Renal cortical epithelial cell (primary cell): ENCODE results near the gene CTNNBIP1. TPM values are rescaled to one million over a fixed set of nuclear protein-coding genes. Genes with fewer than 3 reads are reported as not detected.
"Not testable (repeated sequence)": the region's sequence is repeated elsewhere in the genome, so short reads cannot be mapped to it uniquely, and the experiment has no call there.

Experiments
- DNase-seq: peaks from one replicate; pipeline ENCODE4 v3.0.0-alpha.2; 2011; ENCODE audit warnings: low read depth
- total RNA-seq: library from RNA; depleted of rRNA; stranded (reverse); fragments of >200 nt; gene quantifications from 2 replicates; pipeline ENCODE4 v1.2.3, GENCODE V29; 2014

The CTNNBIP1 gene
- total RNA-seq, 1 donor from 2014 or later, result 26.9 TPM

DNA sequence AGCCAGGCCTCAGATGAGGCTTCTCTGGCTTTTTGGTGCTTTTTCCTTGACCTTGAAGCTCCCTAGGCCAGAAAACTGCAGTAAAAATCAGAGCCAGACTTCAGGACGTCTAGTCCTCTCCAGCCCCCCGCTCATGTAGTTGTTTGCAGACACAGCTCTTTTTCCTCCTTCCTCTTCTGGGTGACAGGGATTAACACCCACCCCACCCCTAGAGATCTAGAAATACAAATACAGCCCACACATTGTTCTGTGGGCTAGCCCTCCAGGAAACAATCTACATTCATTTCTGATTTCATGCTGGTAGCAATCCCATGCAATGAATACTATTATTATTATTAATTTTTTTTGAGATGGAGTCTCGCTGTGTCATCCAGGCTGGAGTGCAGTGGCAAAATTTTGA, 76.4 kb downstream of the CTNNBIP1 start:
- DNase-seq, result no peak

DNA sequence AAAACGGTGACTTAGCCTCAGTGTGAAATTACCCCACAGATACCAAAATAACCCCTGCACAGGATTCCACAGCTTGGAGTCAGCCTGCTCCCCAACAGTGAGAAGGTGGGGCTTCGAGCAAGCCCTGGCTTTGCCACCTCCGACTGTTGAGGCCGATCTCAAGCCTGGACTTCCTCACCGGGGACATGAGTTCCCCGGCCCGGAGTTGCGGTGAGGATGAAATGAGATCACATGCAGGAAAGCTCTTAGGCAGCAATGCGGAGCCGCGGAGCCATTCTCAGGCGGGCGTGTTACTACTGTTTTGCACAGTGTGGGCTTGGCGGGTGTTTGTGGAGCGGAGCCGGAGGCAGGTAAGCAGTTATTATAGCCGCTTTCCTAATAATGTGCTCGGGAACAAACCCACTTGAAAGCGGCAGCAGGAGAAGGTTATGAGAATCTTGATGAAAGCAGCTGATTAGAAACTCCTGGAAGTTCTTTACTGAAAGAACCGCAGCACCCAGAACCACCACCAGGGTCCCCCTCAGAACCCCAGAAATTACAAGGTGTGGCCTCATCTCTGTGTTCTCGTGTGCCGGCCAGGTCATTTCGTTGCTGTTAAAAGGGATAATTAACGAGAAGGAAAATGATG, 82.4 kb downstream of the CTNNBIP1 start:
- no peak for DNase-seq

DNA sequence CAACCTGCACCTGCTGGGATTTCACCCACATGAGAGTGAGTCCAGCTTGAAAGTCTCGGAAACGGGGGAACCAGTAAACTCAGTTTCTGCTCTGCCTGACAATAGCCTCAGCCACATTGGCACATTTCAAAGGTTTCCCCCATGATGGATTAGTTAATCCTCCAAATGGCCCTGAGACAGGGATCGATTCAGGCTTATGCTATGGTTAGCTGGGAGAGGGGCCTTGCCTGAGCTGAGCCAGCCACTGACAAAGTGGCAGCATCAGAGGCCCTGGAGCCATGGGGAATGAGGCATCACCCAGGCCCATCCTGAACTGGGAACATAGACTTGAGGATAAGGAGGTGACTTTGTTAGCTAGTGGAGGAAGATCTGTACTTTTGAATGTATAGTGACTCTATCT, 83.5 kb downstream of the CTNNBIP1 start:
- no peak for DNase-seq

DNA sequence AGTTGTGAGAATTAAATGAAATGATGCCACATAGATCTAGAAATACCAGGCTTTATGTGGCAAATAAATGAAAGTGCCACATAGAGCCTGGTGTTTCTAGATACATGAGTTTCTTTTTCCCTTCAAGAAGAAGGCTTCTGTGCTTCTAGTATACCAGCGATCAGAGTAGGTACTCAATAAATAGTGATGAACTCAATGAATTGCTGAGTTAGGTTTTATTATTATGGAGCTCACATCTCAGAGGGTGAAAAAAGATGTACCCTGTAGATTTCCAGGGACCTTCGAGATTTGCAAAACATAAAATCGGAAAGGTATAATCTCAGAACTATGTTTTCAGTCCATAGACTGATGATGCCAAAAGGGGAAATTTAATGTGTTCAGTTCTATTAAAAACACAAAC, 84.0 kb downstream of the CTNNBIP1 start:
- DNase-seq, result no peak

DNA sequence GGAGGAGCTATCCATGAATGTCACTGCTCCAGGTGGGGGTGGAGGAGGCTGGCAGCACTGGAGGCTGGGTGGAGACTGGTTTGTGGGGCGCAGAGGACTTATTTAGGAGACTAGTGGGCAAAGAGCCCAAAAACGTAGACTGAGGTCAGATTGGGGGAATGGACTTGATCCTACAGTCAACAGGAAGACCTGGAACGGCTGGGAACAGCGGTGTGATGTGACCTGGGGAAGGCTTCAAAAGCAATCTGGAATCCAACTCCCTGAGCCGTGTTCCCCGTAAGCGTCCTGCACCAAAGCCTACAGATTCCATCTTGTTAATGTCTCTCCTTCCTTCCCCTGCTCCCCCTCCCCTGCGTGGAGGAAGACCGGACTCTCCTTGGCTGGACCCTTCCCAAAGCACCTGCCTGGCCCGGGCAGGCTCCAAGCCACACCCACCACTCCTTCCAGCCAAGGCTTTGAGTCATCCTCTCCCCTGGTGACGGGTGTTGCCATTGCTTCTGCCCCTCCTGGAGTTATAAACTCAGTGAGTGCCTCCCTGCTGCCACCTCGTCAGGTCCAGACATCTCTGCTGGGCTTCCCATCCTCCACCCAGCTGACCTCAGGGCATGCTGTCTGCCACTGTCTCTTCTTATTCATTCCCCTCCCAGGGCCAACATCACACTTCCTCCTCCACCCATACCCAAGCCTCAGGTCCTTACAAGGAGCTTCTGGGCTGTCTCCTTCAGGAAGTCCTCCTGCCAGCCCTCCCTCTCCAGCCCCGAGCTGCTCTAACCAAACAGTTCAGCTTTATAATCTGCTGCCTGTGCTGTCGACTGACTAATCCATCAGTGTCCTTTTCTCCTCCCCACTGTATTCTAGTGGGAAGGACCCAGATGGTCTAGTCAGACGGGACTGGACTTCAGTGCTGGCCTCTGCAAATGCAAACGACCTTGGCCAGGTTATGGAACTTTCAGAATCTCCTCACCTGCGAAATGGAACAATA, 84.7 kb downstream of the CTNNBIP1 start:
- DNase-seq, result peak; percentile 94

DNA sequence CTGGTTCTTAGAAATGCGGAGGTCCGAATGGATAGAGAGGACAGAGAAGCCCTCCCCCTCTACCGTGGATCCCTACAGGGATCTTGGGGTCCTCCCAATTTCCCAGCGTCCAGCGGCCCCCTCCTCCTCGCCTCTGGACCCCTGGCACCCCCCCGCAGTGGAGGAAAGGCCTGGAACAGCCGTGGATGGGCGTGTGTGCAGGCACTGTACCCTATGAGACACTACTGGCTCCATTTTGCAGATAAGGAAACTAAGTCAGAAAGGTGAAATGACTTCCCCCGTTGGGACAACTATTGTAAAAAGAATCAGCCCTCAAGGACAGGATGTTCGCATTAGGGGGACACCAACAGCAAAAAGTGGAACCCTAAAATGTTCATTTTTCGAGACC, 85.4 kb downstream of the CTNNBIP1 start:
- DNase-seq, result no peak

DNA sequence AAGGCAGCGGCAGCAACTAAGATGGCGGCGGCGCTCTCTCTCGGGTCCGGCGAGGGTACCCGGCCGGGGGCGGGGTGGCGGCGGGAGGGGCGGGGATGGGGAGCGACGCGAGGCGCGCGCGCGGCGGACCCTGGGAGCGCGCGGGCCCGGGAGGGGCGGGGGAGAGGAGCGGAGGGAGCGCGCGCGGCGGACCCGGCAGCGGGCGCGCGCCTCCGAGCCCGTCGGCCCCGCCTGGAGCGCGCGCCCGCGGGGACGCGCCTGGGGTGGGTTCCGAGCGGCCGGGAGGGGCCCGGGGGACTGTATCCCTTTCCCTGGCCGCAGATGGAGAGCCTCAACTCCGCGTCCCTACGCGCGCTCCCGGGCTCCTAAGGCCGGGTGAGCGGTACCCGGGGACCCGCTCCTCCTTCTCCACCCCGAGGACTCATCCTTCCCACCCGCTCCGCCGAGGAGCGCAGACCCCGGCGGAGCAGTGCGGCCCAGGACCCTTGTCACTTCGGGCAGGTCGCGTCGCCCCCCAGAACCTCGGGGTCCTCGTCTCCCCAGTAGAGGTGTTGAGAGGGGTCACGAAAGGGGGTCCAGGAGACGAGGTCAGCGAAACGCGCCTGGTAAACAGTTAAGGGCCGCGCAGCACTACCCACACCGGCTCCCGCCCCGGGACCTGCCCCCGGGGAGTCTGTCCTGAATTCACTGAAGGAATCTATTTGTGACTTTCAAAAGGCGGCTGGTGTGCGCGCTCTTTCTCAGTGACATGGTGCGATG, 85.9 kb downstream of the CTNNBIP1 start, which contains the start of gene CLSTN1:
Gene CLSTN1 (minus strand): TSS at position 23 of the 759 bp plus-strand sequence. CDS start 232 bp downstream, outside the sequence.
- no peak for DNase-seq

DNA sequence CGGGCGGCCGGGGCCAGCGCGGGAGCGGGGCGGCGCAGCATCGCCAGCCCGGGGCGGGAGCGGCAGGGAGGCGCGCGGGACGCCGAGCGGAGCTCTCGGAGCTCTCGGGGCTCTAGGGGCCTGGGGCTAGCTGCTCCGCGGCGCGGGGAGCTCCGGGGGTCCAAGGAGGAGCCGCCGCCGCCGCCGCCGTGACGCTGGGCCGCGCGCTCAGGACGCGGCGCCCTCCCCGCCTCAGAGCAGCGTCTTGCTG, 86.5 kb downstream of the CTNNBIP1 start:
- no peak for DNase-seq

DNA sequence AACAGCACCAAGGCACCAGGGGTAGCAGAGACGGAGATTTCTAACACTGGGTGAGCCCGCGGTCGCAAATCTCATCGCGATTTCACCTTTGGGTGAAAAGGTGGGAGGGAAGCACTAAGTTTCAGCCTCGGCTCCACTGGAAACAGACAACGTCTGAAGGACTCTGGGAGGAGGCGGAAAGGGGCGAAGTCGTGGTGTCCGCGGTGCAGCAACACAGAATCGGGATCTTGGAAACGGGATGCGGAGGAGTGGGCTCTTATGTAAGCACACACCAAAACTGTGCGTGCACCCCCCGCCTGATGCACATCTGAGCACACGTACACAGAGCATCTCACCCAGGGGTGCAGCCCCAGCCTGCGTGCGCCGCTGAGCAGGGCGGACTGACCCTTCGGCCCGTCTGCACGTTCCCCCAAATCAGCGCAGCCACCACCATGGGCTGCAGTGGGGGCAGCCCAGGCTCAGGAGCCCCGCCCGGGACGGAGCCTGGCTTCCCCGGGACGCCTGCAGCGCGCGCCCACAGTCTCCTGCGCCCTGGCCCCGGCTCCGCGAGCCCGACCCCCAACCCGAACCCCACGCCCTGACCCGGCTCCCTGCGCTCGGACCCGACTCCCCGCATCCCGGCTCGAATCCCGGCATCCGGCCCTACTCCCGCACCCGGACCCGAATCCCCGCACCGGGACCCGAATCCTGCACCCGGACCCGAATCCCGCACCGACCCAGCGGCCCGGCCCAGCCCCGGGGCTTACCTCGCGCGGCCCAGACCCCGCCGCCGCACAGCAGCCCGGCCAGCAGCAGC, 87.0 kb downstream of the CTNNBIP1 start:
- DNase-seq, result no peak

DNA sequence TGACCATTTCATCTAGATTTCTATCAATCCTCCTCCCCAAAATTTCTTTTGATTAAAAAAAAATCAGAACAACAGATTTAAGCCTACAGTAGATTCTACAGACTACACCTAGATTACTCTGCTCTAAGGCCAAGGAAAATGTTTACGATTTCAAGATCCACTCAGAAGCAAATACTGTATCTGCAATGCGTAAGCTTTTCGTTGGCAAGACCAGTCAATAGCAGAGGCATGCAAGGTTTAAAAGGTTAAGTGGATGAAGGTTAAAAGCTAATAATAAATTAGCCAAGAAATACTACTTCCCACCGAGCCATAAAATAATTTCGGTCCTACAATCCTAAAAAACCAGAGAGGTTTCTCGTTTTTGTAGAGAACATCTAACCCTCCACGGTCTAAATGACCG, 87.6 kb downstream of the CTNNBIP1 start:
- DNase-seq, result no peak

DNA sequence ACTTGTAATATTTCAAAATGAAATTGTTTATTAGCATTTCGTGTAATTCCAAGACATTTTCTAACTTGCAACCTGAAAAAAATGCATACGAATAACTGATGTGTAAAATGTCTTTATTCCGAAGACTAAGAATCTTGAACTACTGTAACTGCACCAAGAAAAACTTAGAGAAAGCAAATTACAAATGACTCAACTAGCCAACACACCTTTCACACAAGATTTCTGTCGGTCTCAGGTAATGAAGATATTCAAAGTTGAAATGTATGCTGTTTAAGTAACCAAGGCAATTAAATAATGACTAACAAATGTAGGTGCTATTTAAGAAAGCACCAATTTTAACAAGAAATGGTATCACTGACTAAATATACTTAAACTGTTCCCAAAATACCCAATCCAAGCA, 88.4 kb downstream of the CTNNBIP1 start:
- no peak for DNase-seq

DNA sequence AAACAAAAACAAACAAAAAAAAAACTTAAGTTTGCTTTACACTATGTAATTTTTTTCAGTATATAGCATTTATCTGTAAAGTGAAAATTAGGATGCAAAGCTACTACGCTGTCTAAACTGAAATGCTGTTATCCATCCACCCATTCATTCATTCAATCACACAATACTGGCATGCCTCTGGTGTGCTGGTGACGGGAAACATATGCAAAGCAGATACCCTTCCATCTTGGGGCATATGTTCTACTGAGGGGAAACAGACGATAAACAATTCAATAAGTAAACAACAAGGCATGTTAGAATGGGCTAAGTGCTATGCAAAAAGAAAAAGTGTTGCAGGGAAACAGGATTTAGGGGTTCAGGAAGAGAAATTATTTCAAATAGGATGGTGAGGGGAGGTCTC, 89.5 kb downstream of the CTNNBIP1 start:
- no peak for DNase-seq

DNA sequence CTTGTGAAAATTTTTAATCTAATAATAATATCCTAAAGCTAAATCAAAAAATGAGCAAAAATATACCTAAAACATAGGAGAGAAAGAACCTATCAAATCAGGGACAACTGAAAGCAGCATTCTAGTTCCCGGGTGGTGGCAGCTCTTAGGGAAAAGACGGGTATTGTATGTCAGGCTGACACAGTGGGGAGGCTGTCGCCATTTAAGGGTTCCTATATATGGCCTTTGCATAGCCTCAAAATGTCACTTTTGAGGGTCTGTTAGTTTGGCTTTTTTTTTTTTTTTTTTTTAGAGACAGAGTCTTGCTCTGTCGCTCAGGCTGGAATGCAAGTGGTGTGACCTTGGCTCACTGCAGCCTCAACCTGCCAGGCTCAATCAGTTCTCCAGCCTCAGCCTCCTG, 92.3 kb downstream of the CTNNBIP1 start:
- DNase-seq, result no peak

DNA sequence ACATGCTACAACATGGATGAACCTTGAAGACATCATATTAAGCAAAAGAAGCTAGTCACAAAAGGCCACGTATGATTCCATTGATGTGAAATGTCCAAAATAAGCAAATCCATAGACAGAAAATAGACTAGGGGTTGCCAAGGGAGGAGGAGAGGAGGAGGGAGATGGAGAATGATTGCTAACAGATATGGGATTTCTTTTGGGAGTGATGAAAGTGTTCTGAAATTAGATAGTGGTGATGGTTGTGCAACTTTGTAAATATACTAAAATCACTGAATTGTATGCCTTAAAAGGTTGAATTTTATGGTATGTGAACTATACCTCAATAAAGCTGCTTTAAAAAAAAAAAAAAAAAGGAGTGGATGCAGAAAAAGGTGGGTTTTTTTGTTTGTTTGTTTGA, 93.9 kb downstream of the CTNNBIP1 start:
- no peak for DNase-seq

DNA sequence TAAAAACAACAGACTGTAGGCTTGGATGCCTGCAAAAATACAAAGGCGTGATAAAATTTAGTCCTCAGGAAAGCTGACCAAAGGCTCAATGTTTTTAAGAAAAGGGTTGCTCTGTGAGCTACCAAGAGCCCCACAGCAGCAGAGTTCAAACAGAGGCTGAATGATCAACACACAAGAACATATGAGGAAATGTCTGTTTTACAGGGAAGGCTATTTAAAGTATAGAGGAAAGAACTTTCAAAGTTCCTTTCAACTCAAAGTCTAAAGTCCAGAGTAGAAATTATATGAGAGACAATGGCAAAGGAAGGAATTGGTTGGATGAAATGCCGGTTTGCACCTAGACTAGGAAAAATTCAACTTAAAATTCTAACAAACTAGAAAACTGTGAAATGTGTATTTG, 94.9 kb downstream of the CTNNBIP1 start:
- no peak for DNase-seq

DNA sequence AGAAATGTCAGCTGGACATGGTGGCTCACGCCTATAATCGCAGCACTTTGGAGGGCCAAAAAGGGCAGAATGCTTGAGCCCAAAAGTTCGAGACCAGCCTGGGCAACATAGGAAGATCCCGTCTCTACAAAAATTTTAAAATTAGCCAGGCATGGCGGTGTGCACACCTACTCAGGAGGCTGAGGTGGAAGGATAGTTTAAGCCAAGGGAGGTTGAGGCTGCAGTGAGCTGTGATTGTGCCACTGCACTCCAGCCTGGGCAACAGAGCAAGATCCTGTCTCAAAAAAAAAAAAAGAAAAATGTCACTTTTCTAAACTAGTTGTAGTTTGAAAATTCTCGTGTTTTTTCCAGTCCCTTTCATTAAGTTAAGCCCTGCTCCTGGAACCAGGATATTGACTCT, 95.5 kb downstream of the CTNNBIP1 start:
- no peak for DNase-seq

DNA sequence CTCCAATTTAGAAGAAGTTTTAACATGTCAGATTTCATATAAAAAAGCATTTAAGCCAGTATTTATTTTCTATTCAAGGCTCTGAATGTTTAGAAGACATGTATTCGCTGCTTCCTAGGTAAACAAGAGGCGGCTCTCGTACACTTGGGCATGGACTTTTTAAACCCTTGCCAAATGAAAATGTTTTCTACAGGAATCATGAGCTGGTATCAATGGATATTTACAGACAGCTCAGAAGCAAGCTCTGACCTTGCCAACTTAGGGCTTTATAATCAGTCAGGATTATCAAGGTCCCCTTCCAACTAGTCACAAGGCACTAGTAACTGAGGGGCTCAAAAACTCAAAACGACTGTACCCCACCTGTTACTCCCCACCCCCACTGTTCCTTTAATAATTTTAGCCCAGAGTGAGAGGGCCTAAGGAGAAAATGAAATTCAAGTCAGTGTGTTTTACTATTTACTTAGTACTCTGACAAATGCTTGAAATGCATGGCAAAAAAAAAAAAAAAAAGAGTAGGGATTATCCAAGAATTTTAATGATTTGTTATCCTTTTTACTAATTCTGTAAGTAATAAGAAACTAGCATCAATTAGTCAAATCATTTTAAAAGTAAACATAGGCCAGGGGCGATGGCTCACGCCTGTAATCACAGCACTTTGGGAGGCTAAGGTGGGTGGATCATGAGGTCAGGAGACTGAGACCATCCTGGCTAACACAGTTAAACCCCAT, 98.7 kb downstream of the CTNNBIP1 start:
- DNase-seq, result no peak

DNA sequence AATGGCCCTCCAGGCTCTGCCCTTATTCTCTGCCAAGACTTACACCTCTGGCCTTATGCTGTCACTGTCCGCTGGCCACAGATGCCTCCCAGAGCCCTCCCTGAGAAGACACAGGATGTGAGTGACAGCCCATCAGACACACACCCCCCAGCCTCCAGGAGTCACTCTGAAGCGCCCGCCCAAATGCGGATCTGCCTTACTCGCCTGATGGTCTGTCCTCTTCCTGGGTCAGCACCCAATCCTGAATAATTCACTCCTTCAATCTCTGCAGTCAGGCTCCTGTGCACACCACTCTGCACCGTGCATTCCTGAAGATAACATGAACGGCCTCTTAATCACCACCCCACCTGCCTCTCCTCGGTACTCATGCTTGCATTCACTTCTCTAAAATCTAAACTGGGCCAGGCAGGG, 101.0 kb downstream of the CTNNBIP1 start:
- DNase-seq, result peak; percentile 76

DNA sequence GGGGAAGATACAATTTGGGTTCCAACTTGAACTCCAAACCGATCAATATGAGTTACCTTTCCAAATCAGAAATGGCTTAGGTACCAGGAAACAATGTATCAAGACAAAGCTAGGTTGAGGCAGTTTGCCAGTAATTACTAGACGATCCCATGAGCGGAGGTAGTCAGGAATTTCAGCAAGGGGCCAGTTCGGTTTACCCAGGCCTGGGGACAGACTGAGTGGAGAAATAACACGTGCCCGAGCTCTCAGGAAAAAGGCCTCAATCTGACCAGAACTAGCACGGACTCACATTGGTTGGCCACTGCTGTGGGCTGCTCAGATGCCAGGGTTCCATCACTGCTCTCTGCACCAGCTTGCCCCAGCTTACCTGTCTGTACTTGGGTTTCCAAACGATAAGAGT, 101.6 kb downstream of the CTNNBIP1 start:
- no peak for DNase-seq

DNA sequence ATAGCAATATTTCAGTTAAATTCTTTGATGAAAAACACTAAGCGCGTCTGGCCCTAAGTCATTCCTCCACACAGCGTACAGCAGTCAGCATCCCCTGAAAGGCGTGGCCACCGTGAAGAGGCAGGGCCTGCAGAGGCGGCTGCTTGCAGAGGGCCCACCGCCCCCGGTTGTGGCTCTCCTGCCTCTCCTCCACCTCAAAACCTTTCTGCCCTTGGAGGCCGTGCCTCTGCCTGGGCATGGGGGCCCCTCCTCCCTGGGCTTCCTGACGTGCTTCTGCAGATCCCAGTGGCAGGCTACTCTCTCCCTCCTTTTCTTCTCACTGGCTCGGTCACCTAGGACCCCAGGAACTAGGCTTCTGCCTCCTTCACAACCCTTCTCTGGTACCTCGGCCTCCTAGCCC, 102.5 kb downstream of the CTNNBIP1 start:
- no peak for DNase-seq

DNA sequence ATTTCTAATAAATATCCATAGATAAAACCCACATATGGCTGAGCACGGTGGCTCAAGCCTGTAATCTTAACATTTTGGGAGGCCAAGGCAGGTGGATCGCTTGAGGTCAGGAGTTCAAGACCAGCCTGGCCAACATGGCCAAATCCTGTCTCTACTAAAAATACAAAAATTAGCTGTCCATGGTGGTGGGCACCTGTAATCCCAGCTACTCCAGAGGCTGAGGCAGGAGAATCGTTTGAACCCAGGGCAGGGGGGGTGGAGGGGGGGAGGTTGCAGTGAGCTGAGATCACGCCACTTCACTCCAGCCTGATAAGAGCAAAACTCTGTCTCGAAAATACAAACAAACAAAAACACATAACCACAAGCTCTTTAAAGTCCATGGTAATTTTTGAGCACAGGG, 104.1 kb downstream of the CTNNBIP1 start:
- DNase-seq, result not testable (repeated sequence)
